Head of caudate nucleus (tissue), 42 donors: Measurements from ENCODE around the gene FTL.

Source experiments
- DNase-seq, 42 donors: peaks; one replicate each; pipeline versions ENCODE4 v3.0.0 to v3.0.0-alpha.2; 2020 to 2021; ENCODE audit warnings: mixed read lengths in 7 of 42
- intact Hi-C: fragments of 100-400 bp; cut with DNase I; formaldehyde crosslinking; loops from one replicate; pipeline ENCODE4 v1.15.0; 2022

The FTL gene

GRCh38 chr19:49011194-49011593 lies 46.1 kb downstream of the FTL start:
- DNase-seq: no peak
- intact Hi-C loops: no loop called here

GRCh38 chr19:49014123-49014869 lies 49.2 kb downstream of the FTL start:
- no peak for DNase-seq
- intact Hi-C loops: no loop called here

GRCh38 chr19:49014870-49015255 lies 49.8 kb downstream of the FTL start:
- intact Hi-C loops: no loop called here
- DNase-seq: no peak

GRCh38 chr19:49016067-49016839 lies 51.1 kb downstream of the FTL start:
- DNase-seq: no peak
- intact Hi-C loops: no loop called here
